Neuronal stem cell (in vitro differentiated cells): ENCODE data around the gene CALML3.

Experiments
- DNase-seq: peaks from one replicate; pipeline ENCODE4 v3.0.0-alpha.2; 2013; ENCODE audit warnings: low spot score
- H2AFZ ChIP-seq: one replicate; pipeline ENCODE4 v1.6.1; 2013; ENCODE audit warnings: mild to moderate bottlenecking, low read length, inconsistent platforms
- H2AK5ac ChIP-seq: 2 replicates; pipeline ENCODE4 v1.6.1; 2013; ENCODE audit warnings: low read depth, mild to moderate bottlenecking, inconsistent platforms, low read length, moderate library complexity, mixed read lengths
- H2BK120ac ChIP-seq: 2 replicates; pipeline ENCODE4 v1.6.1; 2013; ENCODE audit warnings: low read depth, mild to moderate bottlenecking, inconsistent platforms, low read length, moderate library complexity, mixed read lengths
- H2BK12ac ChIP-seq: one replicate; pipeline ENCODE4 v1.6.1; 2013; ENCODE audit warnings: low read length, inconsistent platforms
- H2BK15ac ChIP-seq: 2 replicates; pipeline ENCODE4 v1.6.1; 2013; ENCODE audit warnings: mild to moderate bottlenecking, low read length, inconsistent platforms, mixed read lengths
- H2BK5ac ChIP-seq: one replicate; pipeline ENCODE4 v1.6.1; 2013; ENCODE audit warnings: inconsistent platforms, mild to moderate bottlenecking, low read length, moderate library complexity
- H3K14ac ChIP-seq: one replicate; pipeline ENCODE4 v1.6.1; 2013; ENCODE audit warnings: low read length, inconsistent platforms
- H3K18ac ChIP-seq: 2 replicates; pipeline ENCODE4 v1.6.1; 2013; ENCODE audit warnings: low read length, inconsistent platforms
- H3K23ac ChIP-seq: 2 replicates; pipeline ENCODE4 v1.6.1; 2013; ENCODE audit warnings: low read depth, mild to moderate bottlenecking, mixed read lengths, low read length, inconsistent platforms; ENCODE audit not compliant: poor library complexity
- H3K27ac ChIP-seq: replicated peaks from 3 replicates; pipeline ENCODE4 v1.5.1; 2013; ENCODE audit warnings: low read length, inconsistent platforms
- H3K27me3 ChIP-seq, 3 experiments: 2 replicates each; pipeline ENCODE4 v1.6.1; 2013; ENCODE audit warnings: low read length in 3 of 3, mild to moderate bottlenecking in 2 of 3, inconsistent platforms in 1 of 3, low read depth in 1 of 3, mixed read lengths in 1 of 3, moderate library complexity in 1 of 3; ENCODE audit not compliant: control insufficient read depth in 3 of 3, insufficient read depth in 3 of 3
- H3K36me3 ChIP-seq, 2 donors: replicated peaks in 1 of 2; 2 replicates each; pipeline ENCODE4 v1.6.1; 2013; ENCODE audit warnings: low read length in 2 of 2; ENCODE audit not compliant: control insufficient read depth in 2 of 2, insufficient read depth in 2 of 2
- H3K4ac ChIP-seq: 2 replicates; pipeline ENCODE4 v1.6.1; 2013; ENCODE audit warnings: inconsistent platforms, mild to moderate bottlenecking, low read length, moderate library complexity
- H3K4me1 ChIP-seq, 2 donors: 1 replicate in 1 of 2; 2 replicates in 1 of 2; pipeline ENCODE4 v1.6.1; 2013; ENCODE audit warnings: low read length in 2 of 2, low read depth in 1 of 2; ENCODE audit not compliant: control insufficient read depth in 2 of 2, insufficient read depth in 1 of 2
- H3K4me2 ChIP-seq: one replicate; pipeline ENCODE4 v1.6.1; 2013; ENCODE audit warnings: mild to moderate bottlenecking, low read length, inconsistent platforms; ENCODE audit not compliant: insufficient read depth, poor library complexity, severe bottlenecking
- H3K4me3 ChIP-seq, 2 donors: 2 replicates each; pipeline ENCODE4 v1.5.1; 2013; ENCODE audit warnings: low read length in 2 of 2, mild to moderate bottlenecking in 2 of 2, inconsistent platforms in 1 of 2, moderate library complexity in 1 of 2
- H3K79me1 ChIP-seq: one replicate; pipeline ENCODE4 v1.6.1; 2013; ENCODE audit warnings: low read depth, mild to moderate bottlenecking, inconsistent platforms, low read length, moderate library complexity
- H3K9ac ChIP-seq: one replicate; pipeline ENCODE4 v1.6.1; 2013; ENCODE audit warnings: mild to moderate bottlenecking, low read depth, low read length, inconsistent platforms; ENCODE audit not compliant: poor library complexity
- H3K9me3 ChIP-seq, 2 donors: replicated peaks in 1 of 2; 2 replicates each; pipeline versions ENCODE3 to v1.6.1; 2013; ENCODE audit warnings: low read length in 2 of 2, mild to moderate bottlenecking in 2 of 2, inconsistent platforms in 1 of 2, low read depth in 1 of 2, mixed read lengths in 1 of 2, moderate library complexity in 1 of 2; ENCODE audit not compliant: control insufficient read depth in 2 of 2, insufficient read depth in 1 of 2
- H4K8ac ChIP-seq: one replicate; pipeline ENCODE4 v1.6.1; 2013; ENCODE audit warnings: low read depth, mild to moderate bottlenecking, inconsistent platforms, low read length, moderate library complexity
- H4K91ac ChIP-seq: one replicate; pipeline ENCODE4 v1.6.1; 2013; ENCODE audit warnings: low read length, low read depth, mild to moderate bottlenecking, inconsistent platforms; ENCODE audit not compliant: poor library complexity
- WGBS, 2 donors: extraction: QIAGEN DNeasy Blood & Tissue Kit; methylation state at CpG; one replicate each; pipeline ENCODE4 v1.1.7; 2013; ENCODE audit warnings: missing lambda C conversion rate in 2 of 2, mixed read lengths in 1 of 2; ENCODE audit not compliant: insufficient read length in 2 of 2, insufficient replicate concordance in 1 of 2; ENCODE audit errors: extremely low coverage in 2 of 2; 5-methylcytosine and 5-hydroxymethylcytosine counted together

The CALML3 gene

DNA sequence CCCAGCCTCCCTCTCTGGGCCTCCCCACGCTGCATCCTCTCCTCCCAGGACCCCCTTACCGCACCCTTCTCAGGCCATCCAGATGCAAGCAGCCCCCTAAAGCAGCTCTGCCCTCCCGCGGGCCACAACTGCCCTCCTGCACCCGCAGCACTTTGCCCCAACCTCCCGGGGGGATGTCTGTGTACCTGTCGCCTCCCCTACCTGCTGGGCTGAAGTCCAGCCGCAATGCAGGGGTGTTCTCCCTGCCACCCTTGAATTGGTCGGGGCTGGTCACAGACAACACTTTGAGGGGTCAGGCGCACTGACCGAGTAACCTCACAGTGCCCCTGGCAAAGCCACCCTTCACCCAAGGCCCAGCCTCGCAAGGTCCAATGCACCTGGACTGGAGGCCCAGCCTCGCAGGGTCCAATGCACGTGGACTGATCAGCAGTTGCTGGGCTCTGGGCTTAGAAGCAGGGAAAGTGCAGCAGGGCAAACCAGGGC, 17.1 kb upstream of the CALML3 start:
- WGBS, 2 donors, result no CpG with 5 or more reads among the region's 14 CpGs
- no peak overlapping the region for H3K4me2 ChIP-seq

DNA sequence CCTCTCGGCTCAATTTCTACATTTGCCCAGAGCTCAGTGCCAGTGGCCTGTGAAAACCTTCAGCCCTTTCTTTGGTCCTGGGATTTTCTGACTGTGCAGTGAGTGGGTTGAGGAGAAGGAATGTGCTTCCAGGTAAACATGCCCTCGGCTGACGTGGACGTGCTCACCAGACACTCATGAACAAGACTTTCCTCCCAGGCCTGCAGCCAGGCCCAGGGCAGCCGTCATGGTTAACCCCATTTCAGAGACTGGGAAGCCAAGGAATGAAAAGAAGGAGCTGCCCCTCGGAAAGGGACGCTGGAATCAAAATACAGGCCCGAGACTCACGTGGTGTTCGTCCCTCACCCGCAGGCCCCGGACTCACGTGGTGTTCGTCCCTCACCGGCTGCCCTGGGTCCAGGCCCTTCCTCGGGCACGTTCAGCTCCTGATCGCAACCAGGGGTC, 16.6 kb upstream of the CALML3 start:
- Histone ChIP-seq H3K36me3 (no peaks in the 10 kb centered on the region), H4K91ac (no peak overlapping the region), H3K9me3 (peaks cover 0 to 2% of the 10 kb centered on the region in 2 donors), H3K14ac (no peak overlapping the region), H3K79me1 (no peaks in the 10 kb centered on the region), H3K4me1 (peaks cover 0 to 6% of the 10 kb centered on the region in 2 donors), H3K27ac (no peak overlapping the region), H3K4ac (no peak overlapping the region), H3K9ac (no peak overlapping the region), H3K27me3 (peaks cover 0 to 20% (median 0%) of the 10 kb centered on the region in 3 experiments), H2BK5ac (no peak overlapping the region), H2AFZ (no peak overlapping the region), H2AK5ac (no peak overlapping the region), H3K4me3 (no peak overlapping the region), H2BK15ac (no peak overlapping the region), H2BK12ac (no peak overlapping the region), H2BK120ac (no peak overlapping the region), H3K18ac (peak overlapping the region; percentile 44), H4K8ac (no peak overlapping the region), H3K4me2 (no peak overlapping the region), H3K23ac (peak overlapping the region; percentile 38)
- WGBS, 2 donors, result no CpG with 5 or more reads among the region's 18 CpGs
- no peak for DNase-seq

More for the DNA sequence above, 17.1 kb upstream of the CALML3 start:
- no peak overlapping the region for H3K27ac ChIP-seq
- H2BK15ac ChIP-seq, result no peak overlapping the region
- peak overlapping the region; percentile 76 for H3K14ac ChIP-seq
- H2AK5ac ChIP-seq, result no peak overlapping the region
- no peaks in the 10 kb centered on the region for H3K36me3 ChIP-seq
- H3K18ac ChIP-seq, result peak overlapping the region; percentile 29
- H3K4me1 ChIP-seq, result peaks cover 0 to under 1% of the 10 kb centered on the region in 2 donors
- no peaks in the 10 kb centered on the region for H3K79me1 ChIP-seq
- H2AFZ ChIP-seq, result no peak overlapping the region
- H4K91ac ChIP-seq, result no peak overlapping the region
- no peak overlapping the region for H3K4me3 ChIP-seq
- H2BK5ac ChIP-seq, result no peak overlapping the region
- H4K8ac ChIP-seq, result no peak overlapping the region
- H3K23ac ChIP-seq, result no peak overlapping the region
- peaks cover 0 to 24% (median 0%) of the 10 kb centered on the region in 3 experiments for H3K27me3 ChIP-seq
- H2BK120ac ChIP-seq, result peak overlapping the region; percentile 22
- DNase-seq, result no peak
- H2BK12ac ChIP-seq, result no peak overlapping the region
- peaks cover 0 to 2% of the 10 kb centered on the region in 2 donors for H3K9me3 ChIP-seq
- H3K4ac ChIP-seq, result no peak overlapping the region
- H3K9ac ChIP-seq, result peak overlapping the region; percentile 72

DNA sequence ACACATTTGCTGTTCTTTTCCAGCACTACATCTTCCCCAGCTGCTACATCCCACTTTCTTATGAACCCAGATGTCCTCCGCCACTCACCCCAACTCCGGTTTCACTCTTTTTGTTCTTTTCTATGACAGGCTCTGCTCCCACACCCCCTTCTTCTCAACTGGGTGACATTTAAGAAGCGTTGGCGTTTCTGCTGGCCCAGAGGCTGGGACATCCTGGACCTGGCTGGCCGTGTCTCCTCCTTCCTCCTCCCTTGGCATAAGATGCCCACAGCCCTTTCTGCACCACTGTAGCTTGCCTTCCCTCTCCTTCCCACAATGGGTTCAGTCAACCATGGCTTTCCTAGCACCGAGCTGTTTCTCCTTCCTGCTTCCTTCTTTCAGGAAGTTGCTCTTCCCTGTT, 16.0 kb upstream of the CALML3 start:
- H3K4me2 ChIP-seq, result no peak overlapping the region
- H3K18ac ChIP-seq, result no peak overlapping the region
- H3K4ac ChIP-seq, result no peak overlapping the region
- H3K27ac ChIP-seq, result no peak overlapping the region
- no peak overlapping the region for H3K4me3 ChIP-seq
- H3K4me1 ChIP-seq, result peaks cover 0 to 7% of the 10 kb centered on the region in 2 donors
- no peak overlapping the region for H2BK15ac ChIP-seq
- H3K27me3 ChIP-seq, result peaks cover 0 to 16% (median 0%) of the 10 kb centered on the region in 3 experiments
- peaks cover 0 to 2% of the 10 kb centered on the region in 2 donors for H3K9me3 ChIP-seq
- no peak overlapping the region for H2BK12ac ChIP-seq
- H3K23ac ChIP-seq, result no peak overlapping the region
- no peak overlapping the region for H2AK5ac ChIP-seq
- no peak overlapping the region for H3K14ac ChIP-seq
- no CpG with 5 or more reads among the region's 6 CpGs for WGBS, 2 donors
- H4K91ac ChIP-seq, result no peak overlapping the region
- H2BK120ac ChIP-seq, result no peak overlapping the region
- H3K36me3 ChIP-seq, result no peaks in the 10 kb centered on the region
- no peak overlapping the region for H3K9ac ChIP-seq
- no peak overlapping the region for H4K8ac ChIP-seq
- DNase-seq, result no peak
- H2BK5ac ChIP-seq, result no peak overlapping the region
- no peak overlapping the region for H2AFZ ChIP-seq
- no peaks in the 10 kb centered on the region for H3K79me1 ChIP-seq

DNA sequence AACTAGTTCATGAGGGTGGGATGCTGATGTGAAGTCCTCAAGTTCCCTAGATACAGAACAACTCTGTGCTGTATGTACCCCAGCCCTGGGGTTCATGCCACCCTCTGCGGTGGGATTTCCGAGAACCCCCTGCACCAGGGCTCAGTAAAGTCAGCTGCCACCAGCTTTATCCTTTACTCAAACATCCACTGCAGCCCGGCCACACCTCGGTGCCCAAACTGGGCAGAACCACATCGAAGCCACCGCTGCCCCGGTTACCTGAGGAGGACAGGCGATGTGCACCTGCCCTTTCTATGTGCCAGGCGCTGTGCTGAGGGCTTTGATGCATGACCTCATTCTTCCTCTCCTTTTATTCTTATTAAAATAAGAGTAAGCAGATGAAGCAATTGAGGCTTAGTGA, 15.5 kb upstream of the CALML3 start:
- Histone ChIP-seq H3K4me1 (peaks cover 1 to 7% of the 10 kb centered on the region in 2 donors), H3K23ac (no peak overlapping the region), H4K91ac (no peak overlapping the region), H2BK120ac (no peak overlapping the region), H4K8ac (no peak overlapping the region), H3K36me3 (no peaks in the 10 kb centered on the region), H3K18ac (no peak overlapping the region), H3K9ac (no peak overlapping the region), H2AFZ (no peak overlapping the region), H3K9me3 (peaks cover 0 to 2% of the 10 kb centered on the region in 2 donors), H2BK12ac (no peak overlapping the region), H3K4me3 (no peak overlapping the region), H3K27me3 (peaks cover 0 to 13% (median 0%) of the 10 kb centered on the region in 3 experiments), H3K14ac (no peak overlapping the region), H2AK5ac (no peak overlapping the region), H3K4ac (no peak overlapping the region), H3K79me1 (no peaks in the 10 kb centered on the region), H2BK15ac (no peak overlapping the region), H3K4me2 (no peak overlapping the region), H3K27ac (no peak overlapping the region), H2BK5ac (no peak overlapping the region)
- no peak for DNase-seq
- no CpG with 5 or more reads among the region's 9 CpGs for WGBS, 2 donors
